DMS 273 (cell line): ENCODE results near the gene MZT2B.
"Not testable (repeated sequence)": the region's sequence is repeated elsewhere in the genome, so short reads cannot be mapped to it uniquely, and the experiment has no call there.

Experiments
- DNase-seq: peaks from one replicate; lab custom pipeline; 2025; ENCODE audit not compliant: unreplicated experiment; lab: John Stamatoyannopoulos, UW

MZT2B gene, protein sequence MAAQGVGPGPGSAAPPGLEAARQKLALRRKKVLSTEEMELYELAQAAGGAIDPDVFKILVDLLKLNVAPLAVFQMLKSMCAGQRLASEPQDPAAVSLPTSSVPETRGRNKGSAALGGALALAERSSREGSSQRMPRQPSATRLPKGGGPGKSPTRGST

DNA sequence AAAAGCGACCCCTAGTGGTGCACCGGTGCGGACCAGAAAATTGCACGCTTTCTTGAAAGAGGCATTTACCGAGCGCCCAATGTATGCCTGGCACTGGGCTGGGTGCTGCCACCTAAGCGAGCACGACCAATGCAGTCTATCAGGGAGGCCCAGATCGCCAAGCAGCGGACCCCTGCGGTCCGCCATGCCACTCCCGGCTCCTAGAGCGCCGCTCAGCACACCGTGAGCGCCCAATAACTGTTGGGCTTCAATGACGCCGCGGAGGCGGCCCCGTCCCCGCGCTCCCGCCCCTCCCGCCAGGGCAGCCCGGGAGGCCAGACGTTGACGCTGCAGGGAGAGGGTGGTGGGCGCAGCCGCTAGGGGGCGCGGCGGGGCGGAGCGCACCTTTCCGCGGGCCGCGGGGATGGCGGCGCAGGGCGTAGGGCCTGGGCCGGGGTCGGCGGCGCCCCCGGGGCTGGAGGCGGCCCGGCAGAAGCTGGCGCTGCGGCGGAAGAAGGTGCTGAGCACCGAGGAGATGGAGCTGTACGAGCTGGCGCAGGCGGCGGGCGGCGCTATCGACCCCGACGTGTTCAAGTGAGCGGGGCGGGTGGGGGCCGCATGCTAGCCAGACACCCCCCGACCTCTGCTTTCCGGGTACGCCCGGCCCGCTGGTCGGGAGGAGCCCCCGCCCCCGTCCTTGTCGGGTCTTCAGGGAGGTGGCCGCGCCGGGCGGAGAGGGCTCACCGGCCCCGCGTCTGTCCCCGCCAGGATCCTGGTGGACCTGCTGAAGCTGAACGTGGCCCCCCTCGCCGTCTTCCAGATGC is at the start of gene MZT2B:
TSS of gene MZT2B (plus strand) at position 383 of the 803 bp plus-strand sequence. CDS start at position 404, 21 bp downstream.
- DNase-seq: peak; percentile 96

DNA sequence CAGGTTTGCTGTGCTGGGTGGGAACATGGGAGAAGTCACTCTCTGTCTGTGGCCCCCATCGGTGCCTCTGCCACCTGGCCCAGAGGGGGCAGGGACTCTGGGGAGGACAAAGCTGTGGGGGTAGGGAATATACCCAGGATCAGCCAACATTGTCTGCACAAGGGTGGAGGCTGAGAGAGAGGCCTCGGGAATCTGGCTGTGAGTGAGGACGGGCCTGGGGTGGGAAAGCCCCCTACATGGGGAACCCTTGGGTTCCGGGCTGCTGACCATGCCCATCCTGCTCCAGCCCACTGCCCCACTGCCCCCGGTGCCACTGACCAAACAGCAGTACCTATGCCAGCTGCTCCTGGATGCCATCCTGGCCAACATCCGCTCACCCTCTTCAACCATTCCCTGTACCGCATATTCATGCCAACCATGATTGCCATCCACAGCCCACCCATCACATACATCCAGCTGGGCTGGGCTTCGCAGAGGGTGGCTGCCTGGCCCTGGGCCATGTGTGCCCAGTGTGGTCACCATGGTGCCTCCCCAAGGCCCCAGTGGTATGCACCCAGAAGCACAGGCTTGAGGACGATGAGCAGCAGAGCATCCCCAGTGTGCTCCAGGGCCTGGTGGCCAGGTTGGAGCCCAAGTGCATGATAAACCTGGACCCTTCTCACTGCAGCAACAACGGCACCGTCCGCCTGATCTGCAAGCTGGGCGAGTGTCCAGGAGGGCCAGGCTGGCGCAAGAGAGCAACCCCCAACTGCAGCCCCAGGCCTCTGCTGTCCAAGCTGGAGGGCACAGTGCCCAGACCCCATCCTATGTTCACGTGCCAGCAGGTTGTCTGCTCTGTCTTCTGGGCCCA is 46.1 kb upstream of the MZT2B start:
- no peak for DNase-seq

DNA sequence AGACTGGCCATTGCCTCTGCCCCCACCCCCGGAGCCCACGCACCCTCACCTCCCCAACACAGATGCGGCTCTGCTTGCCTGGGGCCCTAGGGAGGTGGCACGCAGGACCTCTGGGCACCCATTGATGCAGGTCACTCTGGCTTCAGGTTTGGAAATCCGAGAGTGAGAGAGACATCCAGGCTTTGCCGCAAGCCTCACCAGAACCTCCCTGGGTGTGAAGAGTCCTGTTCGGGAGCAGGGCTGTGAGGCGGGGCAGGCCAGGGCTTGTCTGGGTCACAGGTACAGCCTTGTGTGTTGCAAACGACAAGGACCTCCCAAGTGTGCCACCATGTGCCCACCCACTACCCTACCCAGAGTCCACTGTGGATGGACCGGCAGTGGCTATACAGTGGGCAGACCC is 45.5 kb upstream of the MZT2B start:
- DNase-seq: not testable (repeated sequence)

DNA sequence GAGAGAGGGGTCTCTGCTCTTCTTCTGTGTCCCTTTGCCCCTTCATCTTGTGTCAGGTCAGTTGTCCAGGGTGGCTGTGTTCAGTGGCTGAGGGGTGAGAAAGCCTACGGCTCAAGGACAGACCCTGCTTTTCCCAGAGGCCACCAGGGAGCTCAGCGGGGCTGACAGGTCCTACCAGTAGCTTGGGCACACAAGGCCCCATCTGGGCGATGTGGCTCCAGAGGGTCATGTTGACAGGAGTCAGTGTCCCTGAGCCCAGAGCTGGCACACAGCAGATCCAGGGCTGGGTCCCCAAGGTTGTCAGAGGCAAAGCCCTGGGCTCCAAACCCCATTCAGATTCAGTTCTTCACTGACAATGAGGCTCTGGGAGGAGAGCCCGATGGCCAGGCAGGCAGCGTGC is 44.9 kb upstream of the MZT2B start:
- not testable (repeated sequence) for DNase-seq

DNA sequence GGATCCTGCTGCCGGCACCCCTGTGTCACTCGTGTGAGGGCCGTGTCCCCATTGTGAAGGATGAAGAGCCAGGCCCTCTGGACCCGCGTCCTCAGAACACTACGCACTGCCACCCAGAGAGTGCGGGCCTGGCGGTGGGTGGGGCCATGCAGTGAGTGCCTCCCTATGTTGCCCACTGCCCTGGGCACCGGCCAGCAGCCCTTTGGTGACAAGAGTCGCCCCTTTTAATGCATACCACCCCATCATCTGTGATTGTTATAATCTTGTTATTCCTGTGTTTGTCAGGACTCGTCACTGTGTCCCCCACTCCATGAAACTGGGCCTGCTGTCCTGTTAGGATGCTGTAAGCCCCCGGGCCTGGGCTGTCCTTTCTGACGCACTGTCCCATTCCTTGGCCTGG is 43.7 kb upstream of the MZT2B start:
- DNase-seq: not testable (repeated sequence)

DNA sequence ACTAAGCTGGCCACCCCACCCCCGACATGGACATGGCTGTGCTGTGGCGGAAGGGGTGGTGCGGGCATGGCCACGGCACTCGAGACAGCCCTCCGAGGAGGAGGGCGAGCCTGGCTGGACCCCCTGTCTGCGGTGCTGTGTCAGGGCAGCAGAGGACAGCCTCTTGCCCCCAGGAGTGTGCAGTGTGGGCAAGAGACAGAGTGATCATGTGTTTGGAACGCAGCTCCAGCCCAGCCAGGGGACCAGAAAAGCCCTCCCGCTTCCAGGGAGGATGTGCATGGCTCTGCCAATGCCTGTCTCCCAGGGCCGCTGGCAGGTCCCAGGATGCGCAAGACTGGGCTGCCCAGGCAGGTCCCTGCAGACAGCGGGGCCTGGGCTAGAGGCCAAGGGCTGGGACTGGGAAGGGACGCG is 43.2 kb upstream of the MZT2B start:
- DNase-seq: not testable (repeated sequence)

DNA sequence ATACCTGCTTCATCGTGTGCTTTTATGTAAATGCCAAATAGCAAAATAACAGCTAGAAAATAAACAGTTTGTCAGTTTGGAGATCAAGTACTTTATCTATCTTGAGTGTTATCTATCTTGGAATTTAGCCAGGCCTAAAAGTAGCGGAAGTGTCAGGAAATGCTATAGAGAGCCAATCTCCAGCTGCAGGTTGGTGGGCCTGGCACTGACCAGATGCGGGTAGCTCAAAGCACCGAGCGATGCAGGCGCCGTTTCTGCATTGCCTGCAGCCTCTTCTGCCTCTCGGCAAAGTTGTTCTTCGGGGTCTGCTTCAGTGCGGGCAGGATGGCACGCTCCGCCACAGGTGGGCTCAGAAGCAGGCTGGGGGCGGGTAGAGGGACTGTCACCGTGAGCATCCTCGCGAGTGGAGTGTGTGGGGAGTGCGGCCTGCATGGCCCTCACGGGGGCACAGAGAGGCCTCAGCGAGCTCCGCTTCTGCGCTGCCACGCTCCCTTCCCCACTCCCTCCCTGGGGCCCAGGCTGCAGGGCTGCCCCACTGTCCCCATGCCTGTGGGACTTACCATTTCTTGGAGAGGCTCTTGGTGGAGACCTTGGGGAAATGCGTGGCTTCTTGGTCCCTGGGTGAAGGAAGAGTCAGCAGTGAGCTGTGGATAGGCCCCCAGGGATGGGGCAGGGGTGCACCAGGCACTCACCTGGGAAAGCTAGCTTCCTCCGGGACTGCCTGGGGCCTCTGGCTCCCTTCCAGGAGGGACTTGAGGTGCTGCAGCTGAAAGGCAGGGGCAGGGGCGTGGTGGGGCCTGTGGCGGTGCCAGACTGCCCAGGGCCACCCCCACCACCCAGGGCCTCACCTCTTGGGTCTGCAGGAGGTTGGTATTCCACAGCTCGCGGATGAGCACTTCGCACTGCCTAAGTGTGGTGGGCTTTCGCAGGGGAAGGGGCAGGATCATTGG is 42.5 kb upstream of the MZT2B start:
- DNase-seq: not testable (repeated sequence)

DNA sequence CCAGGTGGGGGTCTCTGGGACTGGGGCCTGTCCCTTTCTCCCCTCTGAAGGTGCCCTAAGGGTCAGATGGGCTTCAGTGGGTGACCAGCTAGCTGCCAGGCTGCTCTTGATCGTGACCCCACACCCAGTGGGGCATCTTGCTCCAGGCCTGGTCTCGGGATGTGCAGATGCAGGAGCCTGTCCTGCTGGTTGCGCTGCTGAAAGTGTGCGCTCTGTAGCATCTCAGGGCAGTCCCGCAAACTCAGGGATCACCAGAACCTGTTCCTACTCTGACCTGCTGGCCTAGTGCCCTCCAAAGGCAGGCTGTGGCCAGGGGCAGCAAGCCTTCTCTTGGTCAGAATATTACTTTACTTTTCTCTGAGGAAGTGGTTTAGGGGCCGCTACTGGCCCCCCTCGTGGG is 41.5 kb upstream of the MZT2B start:
- not testable (repeated sequence) for DNase-seq

DNA sequence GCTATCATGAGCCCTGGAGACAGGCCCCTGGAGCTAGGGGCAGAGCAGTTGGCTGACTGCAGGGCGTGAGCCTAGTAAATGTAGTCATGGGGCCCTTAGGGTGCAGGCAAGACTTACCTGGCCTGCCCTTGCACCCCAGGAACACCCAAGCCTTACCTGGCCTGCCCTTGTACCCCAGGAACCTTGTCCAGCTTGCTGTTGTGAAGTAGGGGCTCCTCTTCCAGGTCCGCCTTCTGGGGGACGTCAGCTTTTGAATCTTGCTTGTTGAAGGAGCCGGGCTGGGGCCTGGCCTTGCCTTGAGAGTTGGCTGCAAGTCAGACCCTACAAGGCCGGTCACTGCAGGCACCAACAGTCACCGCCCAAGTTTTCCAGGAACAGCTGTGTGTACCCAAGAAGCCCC is 41.1 kb upstream of the MZT2B start:
- DNase-seq: not testable (repeated sequence)

DNA sequence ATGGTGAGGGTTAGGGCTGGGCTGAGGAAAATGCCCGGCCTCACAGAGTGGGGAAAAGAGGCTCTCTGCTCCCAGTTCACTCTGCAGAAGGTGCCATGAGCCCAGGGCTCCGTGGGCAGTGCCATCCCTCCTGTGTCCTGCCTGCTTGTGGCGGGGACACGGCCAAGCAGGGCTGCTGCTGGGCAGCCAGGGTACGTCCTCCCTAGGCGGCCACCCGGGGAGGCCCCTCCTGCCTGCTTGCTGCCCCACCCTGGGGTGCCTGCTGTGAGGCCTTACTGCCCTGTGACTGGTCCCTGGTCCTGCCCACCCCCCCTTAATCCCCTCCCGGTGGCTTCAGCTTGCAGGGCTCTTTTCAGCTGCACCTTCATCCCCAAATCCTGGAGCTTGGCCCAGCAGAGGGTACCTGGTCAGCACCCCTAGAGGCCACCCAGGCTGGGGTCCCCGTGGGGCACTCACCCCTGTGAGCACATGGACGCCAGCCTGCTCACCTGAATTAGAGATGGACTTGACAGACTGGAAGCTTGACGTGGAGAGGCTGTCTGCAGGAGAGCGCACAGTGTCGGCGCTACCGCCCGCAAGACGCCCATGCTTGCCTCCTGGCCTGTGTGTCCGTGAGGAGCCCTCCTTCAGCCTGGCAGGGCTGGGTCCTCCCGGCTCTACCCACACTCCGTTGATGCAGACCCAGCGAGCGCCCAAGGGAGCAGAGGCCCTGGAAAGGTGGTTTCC is 40.3 kb upstream of the MZT2B start:
- DNase-seq: not testable (repeated sequence)

DNA sequence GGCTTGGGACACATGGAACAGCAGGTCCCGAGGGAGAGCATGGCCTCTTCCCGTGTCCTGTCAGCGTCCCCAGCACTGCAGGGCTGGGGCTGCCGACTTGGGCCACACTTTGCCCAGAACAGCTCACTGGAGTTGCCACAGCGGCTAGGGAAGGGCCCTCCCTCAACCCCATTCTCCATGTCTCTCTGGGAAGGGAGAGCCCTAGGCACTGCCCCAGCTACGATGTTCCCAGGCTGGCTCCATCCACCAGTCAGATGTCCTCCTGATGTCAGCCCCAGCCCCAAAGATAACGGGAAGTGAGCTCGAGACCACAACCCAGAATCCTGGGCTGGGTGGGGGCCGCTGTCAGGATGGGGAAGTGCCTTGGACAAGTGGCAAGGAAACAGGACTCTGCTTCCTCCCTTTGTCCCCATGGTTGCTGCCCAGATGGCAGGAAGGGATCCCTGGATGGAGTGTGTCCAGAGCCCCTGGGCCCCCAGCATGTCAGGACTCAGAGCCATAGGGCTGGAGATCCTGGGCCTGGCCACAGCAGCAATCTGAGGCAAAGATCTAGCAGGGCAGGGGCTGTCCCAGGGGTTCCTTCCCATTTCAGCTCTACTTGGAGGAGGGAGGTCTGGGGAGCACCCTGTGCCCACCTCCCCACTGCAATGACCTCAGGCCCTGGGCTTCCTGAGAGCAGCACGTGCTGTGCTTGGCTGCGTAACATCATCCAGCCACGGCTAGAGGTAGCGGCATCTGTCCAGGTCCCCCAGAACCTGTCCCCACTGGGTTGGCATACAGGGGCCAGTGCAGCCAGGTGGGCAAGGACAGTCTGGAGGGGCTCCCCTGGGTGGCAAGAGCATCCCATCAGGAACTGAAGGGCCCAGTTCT is 39.4 kb upstream of the MZT2B start:
- DNase-seq: not testable (repeated sequence)

DNA sequence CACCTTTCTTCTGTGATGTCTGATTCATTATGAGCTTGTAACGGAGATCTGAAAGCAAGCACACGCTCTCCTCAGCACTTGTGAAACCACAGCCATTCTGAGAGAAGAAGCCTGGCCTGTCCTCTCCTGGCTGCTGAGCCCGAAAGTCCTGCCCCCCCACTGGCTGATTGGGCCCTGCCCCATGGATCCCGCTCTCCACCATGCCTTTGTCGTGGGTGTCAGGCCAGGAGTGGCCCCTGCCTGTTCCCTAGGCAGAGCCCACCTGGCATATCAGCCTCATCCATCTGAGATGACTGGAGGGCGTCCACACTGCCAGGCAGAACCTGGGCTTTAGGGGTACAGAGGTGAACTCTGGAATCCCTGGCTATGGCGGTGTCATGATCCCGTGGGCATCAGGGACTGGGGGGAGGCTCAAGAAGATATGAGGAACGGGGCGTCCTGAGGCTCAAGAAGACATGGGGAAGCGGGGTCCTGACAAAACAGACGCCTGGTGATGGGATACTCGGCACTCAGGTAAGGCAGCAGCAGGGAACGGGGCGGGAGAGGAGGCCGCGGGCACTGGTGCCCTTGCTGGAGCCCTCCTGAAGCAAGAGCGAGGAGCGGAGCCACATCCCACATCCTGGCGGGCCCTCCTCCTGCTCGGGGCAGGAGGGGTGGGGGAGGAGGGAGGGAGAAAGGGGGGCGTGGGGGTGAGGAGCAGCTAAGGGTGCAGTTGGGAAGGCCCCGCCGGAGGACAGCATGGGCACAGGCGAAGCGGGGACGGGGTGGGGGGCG is 38.6 kb upstream of the MZT2B start:
- not testable (repeated sequence) for DNase-seq

DNA sequence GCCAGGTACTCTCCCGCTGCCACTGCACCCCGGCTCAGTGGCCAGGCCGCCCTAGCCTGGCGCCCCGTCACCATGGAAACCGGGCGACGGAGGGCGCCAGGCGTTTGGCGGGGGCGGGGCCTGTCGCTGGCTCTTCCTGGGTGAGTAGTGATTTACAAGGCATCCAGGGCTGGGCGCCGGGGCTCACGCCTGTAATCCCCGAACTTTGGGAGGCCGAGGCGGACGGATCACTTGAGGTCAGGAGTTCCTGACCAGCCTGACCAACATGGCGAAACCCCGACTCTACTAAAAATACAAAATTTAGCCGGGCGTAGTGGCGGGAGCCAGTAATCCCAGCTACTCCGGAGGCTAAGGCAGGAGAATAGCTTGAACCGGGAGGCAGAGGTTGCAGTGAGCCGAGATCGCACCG is 37.1 kb upstream of the MZT2B start, which contains the start of gene CCDC74B:
TSS of gene CCDC74B (minus strand) at position 107 of the 409 bp plus-strand sequence. CDS start 116 bp downstream, outside the sequence.
- DNase-seq: peak; percentile 83

DNA sequence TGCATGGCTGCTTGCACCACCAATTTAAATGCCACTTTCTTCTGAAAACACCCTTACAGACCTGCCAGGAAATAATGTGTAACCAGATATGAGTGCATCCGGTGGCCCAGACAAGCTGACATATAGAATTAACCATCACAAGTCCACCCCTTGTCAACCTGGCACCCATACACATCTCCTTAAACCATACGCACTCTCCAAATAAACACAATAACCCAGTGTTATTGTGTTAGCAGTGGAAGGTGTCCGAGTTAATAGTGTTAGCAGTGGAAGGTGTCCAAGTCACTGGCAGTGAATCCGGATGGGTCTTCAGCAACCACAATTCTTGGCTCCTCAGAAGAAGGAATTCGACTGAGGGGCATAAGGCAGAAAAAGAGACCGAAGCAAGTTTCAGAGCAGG is 33.5 kb upstream of the MZT2B start:
- DNase-seq: not testable (repeated sequence)

DNA sequence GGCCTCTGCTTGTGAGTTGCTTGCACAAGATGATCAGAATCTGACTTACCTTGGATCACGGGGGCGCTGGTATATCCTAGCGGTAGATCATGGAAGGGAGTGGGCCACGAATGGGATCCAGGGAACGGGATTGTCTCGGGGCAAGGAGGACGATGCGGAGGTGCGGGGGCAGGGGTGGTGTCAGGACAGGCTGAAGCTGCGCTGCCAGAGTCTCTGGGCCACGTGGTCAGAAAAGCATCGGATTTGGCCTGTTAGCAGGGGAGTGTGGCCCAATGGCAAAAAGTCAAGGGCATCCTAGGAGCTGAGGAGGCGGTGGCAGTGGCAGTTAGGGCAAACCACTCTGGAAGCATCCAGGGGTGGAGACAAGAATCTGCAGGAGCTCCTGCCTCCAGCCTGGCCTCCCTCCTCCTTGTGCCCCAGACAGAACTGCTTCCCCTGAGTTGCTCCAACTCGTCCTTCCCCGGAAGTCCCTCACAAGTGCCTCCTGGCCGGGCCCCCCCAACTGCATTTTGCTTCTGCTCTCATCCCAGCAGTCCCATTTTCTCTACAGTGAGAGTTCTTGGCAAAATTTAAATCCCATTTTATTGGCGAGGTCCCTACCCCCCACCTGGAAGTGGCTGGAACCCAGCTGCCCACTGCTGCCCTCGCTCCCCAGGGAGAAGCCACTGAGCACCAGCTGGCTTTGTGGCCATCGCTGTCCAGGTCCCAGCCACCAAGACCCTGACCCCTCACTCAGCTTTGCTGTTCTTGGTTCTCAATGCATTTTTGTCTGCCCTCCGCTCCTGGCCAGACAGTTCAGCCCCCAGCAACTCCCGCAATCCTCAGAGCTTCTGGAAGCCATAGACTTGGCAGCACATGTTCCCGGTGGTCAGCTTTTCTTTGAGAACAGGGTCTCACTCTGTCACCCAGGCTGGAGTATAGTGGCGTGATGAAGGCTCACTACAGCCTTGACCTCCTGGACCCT is 31.6 kb upstream of the MZT2B start:
- peak; percentile 7 for DNase-seq

DNA sequence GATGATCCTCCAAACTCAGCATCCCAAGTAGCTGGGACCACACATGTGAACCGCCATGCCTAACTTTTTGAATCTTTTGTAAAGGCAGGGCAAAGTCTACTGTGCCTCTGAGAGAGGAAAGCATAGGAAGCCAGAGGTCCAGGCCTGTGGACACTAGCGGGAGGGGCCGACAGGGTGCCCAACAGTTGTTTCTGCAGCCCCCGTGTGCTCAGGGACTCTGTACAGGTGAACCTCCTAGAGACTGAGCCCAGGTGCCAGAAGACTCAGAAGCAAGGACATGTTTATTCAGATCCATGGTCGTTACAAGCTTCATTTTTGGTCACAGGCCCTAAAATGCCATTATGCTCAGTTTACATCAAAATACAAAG is 30.9 kb upstream of the MZT2B start:
- DNase-seq: not testable (repeated sequence)
